Epithelial cell of proximal tubule (primary cell): ENCODE results near the gene ASB18. TPM values are rescaled to one million over a fixed set of nuclear protein-coding genes. Genes with fewer than 3 reads are reported as not detected.

Source experiments
- DNase-seq: peaks from one replicate; pipeline ENCODE4 v3.0.0-alpha.2; 2011; ENCODE audit warnings: low read depth
- H3K4me3 ChIP-seq: 2 replicates; pipeline ENCODE4 v1.5.1; 2011; ENCODE audit warnings: low read depth, mild to moderate bottlenecking, low read length
- total RNA-seq: library from RNA; depleted of rRNA; stranded (reverse); fragments of >200 nt; gene quantifications from 2 replicates; pipeline ENCODE4 v1.2.3, GENCODE V29; 2015
- TF ChIP-seq, protein P1 (sequence below): conservative IDR thresholded peaks from 2 replicates; pipeline ENCODE4 v1.5.1; 2012; ENCODE audit warnings: low read depth, mild to moderate bottlenecking, low read length

ASB18 gene
- total RNA-seq, 1 donor from 2014 or later: not detected

DNA sequence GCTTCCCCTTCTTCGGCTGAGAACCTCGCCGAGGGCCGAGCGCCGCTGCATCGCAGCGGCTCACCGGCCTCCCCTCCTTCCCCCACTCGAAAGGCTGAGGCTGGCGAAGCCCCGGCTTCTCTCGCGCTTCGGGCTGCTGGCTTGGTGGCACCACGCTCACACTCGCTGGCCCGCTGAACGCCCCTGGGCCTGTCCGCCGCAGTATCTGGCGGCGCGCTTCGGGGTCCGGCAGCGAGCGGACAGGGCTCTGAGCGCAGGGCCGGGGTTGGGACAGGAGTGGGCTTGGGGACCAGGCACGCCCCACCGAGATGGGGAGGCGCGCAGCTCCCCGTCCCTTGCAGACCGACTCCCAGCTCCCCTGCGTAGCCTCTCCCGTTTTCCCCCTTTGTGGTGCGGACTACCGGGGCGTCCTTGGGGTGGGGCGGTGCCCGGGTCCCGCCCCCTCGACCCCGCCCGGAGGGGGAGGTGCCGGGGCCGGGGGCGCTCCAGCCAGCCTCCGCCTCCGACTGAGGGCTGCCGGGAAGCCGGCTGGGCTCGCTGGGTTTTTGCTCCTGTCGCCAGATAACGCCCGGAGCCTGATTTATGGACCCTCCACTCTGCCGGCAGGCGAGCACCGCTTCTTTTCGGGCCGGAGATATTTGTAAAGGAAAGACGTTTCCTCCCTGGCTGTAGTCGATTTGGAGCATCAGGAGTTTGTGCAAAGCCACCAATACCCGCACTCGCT, 99.8 kb downstream of the ASB18 start:
- H3K4me3 ChIP-seq: peak overlapping the region; percentile 27
- TF ChIP-seq, protein P1, sequence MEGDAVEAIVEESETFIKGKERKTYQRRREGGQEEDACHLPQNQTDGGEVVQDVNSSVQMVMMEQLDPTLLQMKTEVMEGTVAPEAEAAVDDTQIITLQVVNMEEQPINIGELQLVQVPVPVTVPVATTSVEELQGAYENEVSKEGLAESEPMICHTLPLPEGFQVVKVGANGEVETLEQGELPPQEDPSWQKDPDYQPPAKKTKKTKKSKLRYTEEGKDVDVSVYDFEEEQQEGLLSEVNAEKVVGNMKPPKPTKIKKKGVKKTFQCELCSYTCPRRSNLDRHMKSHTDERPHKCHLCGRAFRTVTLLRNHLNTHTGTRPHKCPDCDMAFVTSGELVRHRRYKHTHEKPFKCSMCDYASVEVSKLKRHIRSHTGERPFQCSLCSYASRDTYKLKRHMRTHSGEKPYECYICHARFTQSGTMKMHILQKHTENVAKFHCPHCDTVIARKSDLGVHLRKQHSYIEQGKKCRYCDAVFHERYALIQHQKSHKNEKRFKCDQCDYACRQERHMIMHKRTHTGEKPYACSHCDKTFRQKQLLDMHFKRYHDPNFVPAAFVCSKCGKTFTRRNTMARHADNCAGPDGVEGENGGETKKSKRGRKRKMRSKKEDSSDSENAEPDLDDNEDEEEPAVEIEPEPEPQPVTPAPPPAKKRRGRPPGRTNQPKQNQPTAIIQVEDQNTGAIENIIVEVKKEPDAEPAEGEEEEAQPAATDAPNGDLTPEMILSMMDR: no peak
- no peak for DNase-seq

DNA sequence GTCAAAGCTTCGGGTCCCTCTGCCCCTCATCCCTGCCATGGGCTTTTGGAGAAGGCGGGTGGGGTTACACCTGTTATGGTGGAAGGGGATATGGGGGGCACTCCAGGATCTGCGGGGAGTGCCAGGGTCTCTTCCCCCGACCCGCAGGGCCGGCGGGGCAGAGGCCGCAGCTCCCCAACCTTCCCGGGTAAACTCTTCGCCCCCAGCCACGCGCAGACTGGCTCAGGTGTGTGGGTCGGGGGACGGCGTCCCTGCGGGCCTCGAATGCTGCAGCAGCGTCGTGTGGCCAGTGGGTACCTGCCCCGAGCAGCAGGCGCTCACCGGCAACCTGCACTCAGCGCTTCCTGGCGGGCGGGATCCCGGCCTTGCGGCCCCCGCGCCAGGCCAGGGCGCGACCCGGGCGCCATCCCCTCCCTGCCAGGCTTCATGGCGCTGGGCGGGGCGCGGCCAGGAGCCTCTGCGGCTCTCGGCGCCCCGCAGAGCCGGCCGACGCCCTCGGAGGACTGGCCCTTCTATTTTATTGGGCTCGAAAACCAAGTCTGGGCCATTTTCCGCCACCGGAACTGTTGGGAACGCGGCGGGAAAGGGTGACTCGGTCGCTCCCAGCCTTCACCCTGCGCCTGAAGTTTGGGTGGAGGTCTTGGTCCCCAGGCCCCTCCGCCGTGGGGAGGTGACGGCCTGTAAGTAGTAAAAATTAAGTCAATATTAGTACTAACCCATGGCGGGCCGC, 100.6 kb downstream of the ASB18 start:
- DNase-seq: no peak
- TF ChIP-seq, protein P1: no peak
- H3K4me3 ChIP-seq: peak overlapping the region; percentile 27

DNA sequence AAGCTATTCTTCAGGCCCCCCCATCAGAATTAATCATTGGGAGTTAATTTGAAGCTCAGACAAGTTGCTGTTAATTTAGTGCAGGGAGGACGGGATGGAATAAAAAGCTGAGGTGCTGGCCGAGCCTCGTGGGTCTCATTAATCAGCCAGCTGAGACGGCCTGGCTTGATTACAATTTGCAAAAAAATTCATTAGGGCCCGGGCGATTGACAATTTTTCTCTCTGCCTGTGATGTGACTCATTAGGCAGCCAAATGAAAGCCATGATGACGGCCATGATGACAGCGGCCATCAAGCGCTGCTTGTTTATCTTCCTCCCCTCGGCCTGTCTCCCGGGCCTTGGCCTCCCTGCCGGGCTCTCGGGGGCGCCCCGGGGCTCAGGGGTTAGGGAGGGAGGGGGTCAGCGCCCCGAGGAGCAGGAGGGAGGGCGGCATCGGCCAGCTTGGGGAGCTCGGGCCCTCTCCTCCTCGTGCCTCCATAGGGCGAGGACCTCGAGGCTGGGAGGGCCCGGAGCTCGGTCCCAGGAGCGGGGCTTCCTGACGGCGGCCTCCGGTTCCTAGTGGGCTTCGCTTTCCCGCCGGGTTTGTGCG, 101.2 kb downstream of the ASB18 start:
- no peak overlapping the region for H3K4me3 ChIP-seq
- DNase-seq: no peak
- TF ChIP-seq, protein P1: no peak

DNA sequence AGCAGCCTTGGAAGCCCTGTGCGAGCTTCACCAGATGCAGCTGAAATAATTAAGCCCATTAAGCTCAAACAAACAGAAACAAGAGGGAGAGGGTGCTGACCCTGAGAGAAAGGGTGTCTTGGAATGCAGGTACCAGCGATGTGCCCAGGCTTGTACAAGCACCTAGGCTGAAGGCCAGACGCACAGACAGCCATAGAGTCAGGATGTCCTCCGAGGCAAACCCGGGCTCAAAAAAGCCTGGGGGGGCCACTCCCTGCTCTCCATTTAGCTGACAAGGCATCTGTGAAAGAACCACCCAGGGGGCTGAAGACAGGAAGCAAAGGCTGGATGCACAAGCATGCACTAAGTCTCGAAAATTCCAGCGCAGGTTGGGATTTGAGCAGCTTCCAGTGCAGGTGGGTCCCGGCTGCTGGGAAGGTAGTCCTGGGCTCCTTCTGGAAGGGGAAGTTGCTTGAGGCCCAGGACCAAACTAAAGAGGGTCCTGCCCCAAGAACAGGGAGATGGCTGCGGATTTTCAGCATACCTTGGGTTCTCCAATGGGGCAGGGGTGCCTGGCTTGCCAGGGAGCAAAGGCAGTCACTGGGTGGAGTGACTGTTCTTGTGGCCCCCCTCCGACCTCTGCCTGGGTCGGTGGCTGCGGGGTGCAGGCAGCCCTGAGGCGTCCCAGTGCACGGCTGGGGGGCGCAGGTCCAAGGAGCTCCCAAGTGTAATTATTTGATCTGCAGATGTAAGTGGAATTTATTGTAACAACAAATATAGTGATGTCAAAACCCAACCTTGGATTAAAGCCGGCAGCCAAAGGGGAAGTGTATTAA, 102.0 kb downstream of the ASB18 start:
- DNase-seq: no peak
- TF ChIP-seq, protein P1: no peak
- no peak overlapping the region for H3K4me3 ChIP-seq

DNA sequence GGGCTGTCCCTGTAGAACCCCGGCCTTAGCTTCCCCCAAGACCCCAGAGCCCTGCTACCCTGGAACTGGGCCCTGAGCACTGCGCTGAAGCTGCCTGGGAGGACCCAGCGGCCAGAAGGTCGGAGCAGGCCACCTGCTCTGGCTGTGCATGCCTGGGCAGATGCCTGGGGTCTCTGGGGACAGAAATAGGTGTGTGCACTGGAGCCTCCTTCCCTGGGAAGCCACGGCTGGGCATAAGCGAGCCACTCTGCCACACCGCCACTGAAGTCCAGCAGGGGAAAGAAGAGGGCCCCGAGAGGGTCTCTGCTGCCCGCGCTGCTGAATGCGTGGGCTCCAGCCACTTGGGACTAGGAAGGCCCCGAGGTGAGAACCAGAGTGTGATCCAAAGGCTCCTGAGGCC, 102.7 kb downstream of the ASB18 start:
- no peak for DNase-seq
- TF ChIP-seq, protein P1: no peak
- no peak overlapping the region for H3K4me3 ChIP-seq

DNA sequence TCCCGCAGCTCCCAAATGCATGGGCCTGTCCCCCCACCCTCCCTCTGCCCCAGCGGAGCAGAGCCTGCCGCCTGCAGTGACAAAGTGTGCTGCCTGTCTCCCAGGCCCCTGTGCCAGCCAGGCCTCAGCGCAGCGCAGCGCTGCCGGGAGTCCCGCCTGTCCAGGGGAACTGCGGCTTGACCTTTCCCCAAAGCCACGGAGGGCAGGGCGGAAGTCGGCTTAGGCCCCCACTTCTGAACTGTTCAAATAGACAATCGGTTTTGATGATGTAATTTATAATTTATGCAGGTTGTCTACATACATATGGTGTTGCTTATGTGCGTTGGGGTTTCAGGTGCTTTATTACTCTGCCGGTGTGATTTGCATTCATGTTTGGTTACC, 103.1 kb downstream of the ASB18 start:
- no peak overlapping the region for H3K4me3 ChIP-seq
- DNase-seq: no peak
- TF ChIP-seq, protein P1: no peak
